ENCODE data around the gene PRR29. TPM values are rescaled to one million over a fixed set of nuclear protein-coding genes. Genes with fewer than 3 reads are reported as not detected.

Gene PRR29
- polyA plus RNA-seq, 2 donors: 0.07 to 0.22 TPM

DNA sequence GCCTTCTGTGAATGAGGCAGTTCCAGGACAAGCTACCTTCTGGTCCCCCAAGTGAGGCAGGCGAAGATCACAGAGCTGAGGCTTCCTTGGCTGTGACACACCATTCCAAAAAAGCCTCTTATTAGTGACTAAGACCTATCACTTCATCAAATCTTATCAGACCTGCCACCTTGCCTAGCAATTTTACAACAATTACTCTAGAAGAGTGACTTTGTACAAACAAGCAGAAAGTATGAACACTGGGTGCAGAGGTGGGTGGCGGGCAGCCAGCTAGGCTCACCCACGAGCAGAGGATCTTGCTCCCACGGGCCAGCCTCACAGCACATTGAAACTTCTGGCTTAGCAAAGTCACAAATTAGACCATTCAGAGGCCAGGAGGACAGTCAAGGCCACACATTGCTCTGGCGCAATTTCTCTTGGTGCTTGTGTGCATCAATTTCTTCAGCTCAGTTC lies 24.5 kb downstream of the PRR29 start:
- Histone ChIP-seq H3K27me3 (ENCODE audit: control insufficient read depth in 1 of 2, insufficient read depth in 2 of 2, low read length in 2 of 2) (no peaks in the 10 kb centered on the region), H3K27ac (ENCODE audit: low read depth in 2 of 2, low read length in 1 of 2) (no peak overlapping the region), H3K4me3 (ENCODE audit: low read depth in 1 of 2, low read length in 2 of 2) (no peak overlapping the region), H3K36me3 (ENCODE audit: control insufficient read depth in 2 of 2, insufficient read depth in 2 of 2, low read length in 1 of 2) (no peaks in the 10 kb centered on the region), H3K9me3 (ENCODE audit: control insufficient read depth in 2 of 2, insufficient read depth in 1 of 2, low read depth in 1 of 2, low read length in 1 of 2) (no peaks in the 10 kb centered on the region), H3K4me1 (ENCODE audit: control insufficient read depth in 2 of 2, insufficient read depth in 2 of 2, low read length in 1 of 2) (peaks cover 0 to 7% of the 10 kb centered on the region in 2 donors)
- WGBS, 2 donors: 69 to 75% methylated on average over 5 of the region's 5 CpGs

DNA sequence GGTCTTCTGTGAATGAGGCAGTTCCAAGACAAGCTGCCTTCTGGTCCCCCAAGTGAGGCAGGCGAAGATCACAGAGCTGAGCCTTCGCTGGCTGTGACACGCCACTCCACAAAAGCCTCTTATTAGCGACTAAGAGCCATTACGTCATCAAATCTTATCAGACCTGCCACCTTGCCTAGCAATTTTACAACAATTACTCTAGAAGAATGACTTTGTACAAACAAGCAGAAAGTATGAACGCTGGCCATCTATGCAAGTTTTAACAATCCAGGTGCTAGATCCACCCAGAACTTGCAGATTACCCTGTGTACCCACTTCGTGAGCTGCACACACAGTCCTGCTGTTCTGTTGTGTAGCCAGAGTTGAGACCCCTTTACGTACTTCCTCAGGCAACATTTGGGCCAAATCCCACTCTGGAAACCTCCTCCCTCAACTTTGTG lies 26.1 kb downstream of the PRR29 start:
- WGBS, 2 donors: 60 to 70% methylated on average over 8 of the region's 8 CpGs
- Histone ChIP-seq H3K36me3 (ENCODE audit: control insufficient read depth in 2 of 2, insufficient read depth in 2 of 2, low read length in 1 of 2) (no peaks in the 10 kb centered on the region), H3K27ac (ENCODE audit: low read depth in 2 of 2, low read length in 1 of 2) (no peak overlapping the region), H3K4me1 (ENCODE audit: control insufficient read depth in 2 of 2, insufficient read depth in 2 of 2, low read length in 1 of 2) (peaks cover 0 to 7% of the 10 kb centered on the region in 2 donors), H3K4me3 (ENCODE audit: low read depth in 1 of 2, low read length in 2 of 2) (no peak overlapping the region), H3K27me3 (ENCODE audit: control insufficient read depth in 1 of 2, insufficient read depth in 2 of 2, low read length in 2 of 2) (no peaks in the 10 kb centered on the region), H3K9me3 (ENCODE audit: control insufficient read depth in 2 of 2, insufficient read depth in 1 of 2, low read depth in 1 of 2, low read length in 1 of 2) (no peaks in the 10 kb centered on the region)

DNA sequence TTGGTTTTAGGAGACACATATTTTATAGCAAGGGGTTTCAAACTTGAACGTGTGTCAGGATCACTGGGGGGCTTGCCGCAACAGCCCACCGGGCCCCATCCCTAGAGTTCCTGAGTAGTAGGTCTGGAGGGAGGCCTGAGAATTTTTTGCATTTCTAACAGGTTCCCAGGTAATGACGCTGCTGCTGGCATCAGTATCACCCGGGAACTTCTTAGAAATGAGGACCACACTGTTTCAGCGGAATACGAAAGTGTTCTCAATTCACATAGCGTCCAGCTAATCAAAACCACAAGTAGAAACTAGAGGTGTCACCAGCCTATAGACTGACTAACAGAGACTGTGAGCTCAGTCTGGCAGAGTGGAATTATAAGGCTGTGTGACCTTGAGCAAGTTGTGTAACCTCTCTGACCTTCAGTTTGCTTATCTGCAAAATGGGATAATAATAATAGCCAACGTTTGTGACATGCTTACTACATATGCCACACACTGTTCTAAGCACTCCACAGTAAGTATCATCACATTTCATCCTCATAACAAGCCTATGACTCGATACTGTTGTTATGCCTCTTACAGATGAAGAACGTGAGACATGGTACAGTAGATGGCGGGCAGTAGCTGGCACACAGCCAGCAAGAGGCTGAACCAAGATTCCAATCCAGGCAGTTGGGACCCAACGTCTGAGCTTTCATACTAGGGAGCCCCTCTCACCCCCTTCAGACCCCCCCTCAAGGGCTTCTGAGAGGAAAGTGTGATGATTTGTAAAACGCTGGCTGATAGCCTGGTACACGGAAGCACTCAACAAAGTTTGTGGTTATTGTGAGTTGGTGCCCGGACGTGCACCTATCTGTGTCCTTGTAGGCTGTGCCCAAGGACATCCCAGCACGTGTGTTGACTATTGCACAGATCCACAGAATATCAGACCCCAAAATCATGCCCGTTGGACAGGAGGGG lies 26.9 kb downstream of the PRR29 start:
- WGBS, 2 donors: 58% methylated on average over 19 of the region's 19 CpGs
- Histone ChIP-seq H3K4me3 (ENCODE audit: low read depth in 1 of 2, low read length in 2 of 2) (no peak overlapping the region), H3K27me3 (ENCODE audit: control insufficient read depth in 1 of 2, insufficient read depth in 2 of 2, low read length in 2 of 2) (no peaks in the 10 kb centered on the region), H3K36me3 (ENCODE audit: control insufficient read depth in 2 of 2, insufficient read depth in 2 of 2, low read length in 1 of 2) (no peaks in the 10 kb centered on the region), H3K27ac (ENCODE audit: low read depth in 2 of 2, low read length in 1 of 2) (peak overlapping the region in 1 of 2 donors; percentile 29), H3K9me3 (ENCODE audit: control insufficient read depth in 2 of 2, insufficient read depth in 1 of 2, low read depth in 1 of 2, low read length in 1 of 2) (no peaks in the 10 kb centered on the region), H3K4me1 (ENCODE audit: control insufficient read depth in 2 of 2, insufficient read depth in 2 of 2, low read length in 1 of 2) (peaks cover 0 to 7% of the 10 kb centered on the region in 2 donors)

DNA sequence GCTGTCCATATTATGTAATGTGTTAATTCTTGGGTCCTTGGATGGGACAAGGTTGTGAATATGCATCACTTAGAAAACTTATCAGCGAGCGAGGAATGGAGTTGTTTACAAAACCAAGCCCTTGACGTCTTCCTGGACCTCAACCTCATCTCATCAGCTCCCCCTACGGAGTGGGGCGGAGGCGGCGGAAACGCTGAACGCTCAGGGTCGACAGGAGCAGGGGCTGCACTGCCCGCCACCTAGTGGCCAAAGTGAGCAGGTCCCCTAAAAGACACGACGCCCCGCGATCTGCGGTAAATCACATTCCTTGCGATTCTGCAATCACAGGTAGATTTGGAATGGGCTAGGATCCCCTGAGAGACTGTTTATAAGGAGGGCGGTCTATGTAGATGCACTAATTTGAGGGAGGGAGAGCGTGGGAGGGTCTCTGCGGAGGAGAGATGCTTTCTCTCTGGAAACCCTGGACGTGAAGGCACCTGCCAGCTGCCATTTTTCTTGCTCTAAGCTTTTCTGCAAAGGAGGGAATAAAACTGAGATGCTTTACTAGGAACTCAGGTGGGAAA lies 27.7 kb downstream of the PRR29 start:
- H3K4me3 ChIP-seq (ENCODE audit: low read depth in 1 of 2, low read length in 2 of 2): no peak overlapping the region

DNA sequence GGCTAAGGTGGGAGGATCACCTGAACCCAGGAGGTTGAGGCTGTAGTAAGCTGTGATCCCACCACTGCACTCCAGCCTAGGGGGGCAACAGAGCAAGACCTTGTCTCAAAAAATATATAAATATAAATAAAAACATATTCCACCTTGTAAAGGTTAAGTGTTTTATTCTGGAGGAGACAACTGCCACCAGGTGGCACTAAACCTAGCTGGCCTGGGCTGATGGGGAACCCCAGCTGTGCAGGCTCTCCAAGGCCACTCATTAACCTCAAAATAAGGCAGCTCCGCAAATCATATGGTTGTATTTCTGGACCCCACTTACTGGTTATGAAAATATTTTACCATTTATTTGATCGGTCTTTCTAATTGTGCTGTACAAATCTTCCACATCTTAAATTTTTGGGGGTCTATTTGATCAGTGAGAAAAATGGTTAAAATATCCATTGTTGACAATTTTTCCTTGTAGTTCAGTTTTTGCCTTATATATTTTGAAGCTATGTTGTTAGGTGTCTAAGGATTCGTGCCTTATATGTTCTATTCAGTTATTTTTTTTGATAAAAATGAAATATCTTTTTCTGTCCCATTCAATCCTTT lies 30.8 kb downstream of the PRR29 start:
- 11 to 17% methylated on average over 3 of the region's 3 CpGs for WGBS, 2 donors
- peaks cover 0 to 7% of the 10 kb centered on the region in 2 donors for H3K4me1 ChIP-seq (ENCODE audit: control insufficient read depth in 2 of 2, insufficient read depth in 2 of 2, low read length in 1 of 2)
- H3K27me3 ChIP-seq (ENCODE audit: control insufficient read depth in 1 of 2, insufficient read depth in 2 of 2, low read length in 2 of 2): no peaks in the 10 kb centered on the region
- H3K9me3 ChIP-seq (ENCODE audit: control insufficient read depth in 2 of 2, insufficient read depth in 1 of 2, low read depth in 1 of 2, low read length in 1 of 2): no peaks in the 10 kb centered on the region
- no peak overlapping the region for H3K4me3 ChIP-seq (ENCODE audit: low read depth in 1 of 2, low read length in 2 of 2)
- H3K27ac ChIP-seq (ENCODE audit: low read depth in 2 of 2, low read length in 1 of 2): no peak overlapping the region
- no peaks in the 10 kb centered on the region for H3K36me3 ChIP-seq (ENCODE audit: control insufficient read depth in 2 of 2, insufficient read depth in 2 of 2, low read length in 1 of 2)

More for the DNA sequence above, 27.7 kb downstream of the PRR29 start:
- peak overlapping the region in 1 of 2 donors; percentile 29 for H3K27ac ChIP-seq (ENCODE audit: low read depth in 2 of 2, low read length in 1 of 2)
- H3K36me3 ChIP-seq (ENCODE audit: control insufficient read depth in 2 of 2, insufficient read depth in 2 of 2, low read length in 1 of 2): no peaks in the 10 kb centered on the region
- no peaks in the 10 kb centered on the region for H3K27me3 ChIP-seq (ENCODE audit: control insufficient read depth in 1 of 2, insufficient read depth in 2 of 2, low read length in 2 of 2)
- peaks cover 0 to 7% of the 10 kb centered on the region in 2 donors for H3K4me1 ChIP-seq (ENCODE audit: control insufficient read depth in 2 of 2, insufficient read depth in 2 of 2, low read length in 1 of 2)
- 2 to 3% methylated on average over 21 of the region's 21 CpGs for WGBS, 2 donors
- H3K9me3 ChIP-seq (ENCODE audit: control insufficient read depth in 2 of 2, insufficient read depth in 1 of 2, low read depth in 1 of 2, low read length in 1 of 2): no peaks in the 10 kb centered on the region

DNA sequence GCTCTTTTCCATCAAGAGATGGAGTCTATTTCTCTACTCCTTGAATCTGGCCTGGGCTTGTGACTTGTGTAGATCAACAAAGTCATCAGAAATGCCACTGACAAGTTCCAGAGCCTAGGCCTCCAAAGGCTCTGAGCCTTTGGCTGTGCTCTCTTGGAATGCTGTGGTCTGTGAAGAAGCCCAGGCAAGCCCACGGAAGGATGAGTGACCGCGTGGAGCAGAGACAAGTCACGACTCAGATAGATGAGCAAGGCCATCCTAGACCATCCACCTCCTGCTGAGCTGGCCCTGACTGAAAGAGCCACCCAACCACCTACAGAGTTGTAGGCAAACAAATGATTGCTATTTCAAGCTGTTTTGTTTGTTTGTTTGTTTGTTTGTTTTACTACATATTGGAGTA lies 33.9 kb downstream of the PRR29 start:
- Histone ChIP-seq H3K4me3 (ENCODE audit: low read depth in 1 of 2, low read length in 2 of 2) (no peak overlapping the region), H3K27ac (ENCODE audit: low read depth in 2 of 2, low read length in 1 of 2) (no peak overlapping the region), H3K9me3 (ENCODE audit: control insufficient read depth in 2 of 2, insufficient read depth in 1 of 2, low read depth in 1 of 2, low read length in 1 of 2) (no peaks in the 10 kb centered on the region), H3K4me1 (ENCODE audit: control insufficient read depth in 2 of 2, insufficient read depth in 2 of 2, low read length in 1 of 2) (no peaks in the 10 kb centered on the region), H3K27me3 (ENCODE audit: control insufficient read depth in 1 of 2, insufficient read depth in 2 of 2, low read length in 2 of 2) (no peaks in the 10 kb centered on the region), H3K36me3 (ENCODE audit: control insufficient read depth in 2 of 2, insufficient read depth in 2 of 2, low read length in 1 of 2) (peaks cover 0 to 2% of the 10 kb centered on the region in 2 donors)
- WGBS, 2 donors: 76 to 84% methylated on average over 4 of the region's 4 CpGs

DNA sequence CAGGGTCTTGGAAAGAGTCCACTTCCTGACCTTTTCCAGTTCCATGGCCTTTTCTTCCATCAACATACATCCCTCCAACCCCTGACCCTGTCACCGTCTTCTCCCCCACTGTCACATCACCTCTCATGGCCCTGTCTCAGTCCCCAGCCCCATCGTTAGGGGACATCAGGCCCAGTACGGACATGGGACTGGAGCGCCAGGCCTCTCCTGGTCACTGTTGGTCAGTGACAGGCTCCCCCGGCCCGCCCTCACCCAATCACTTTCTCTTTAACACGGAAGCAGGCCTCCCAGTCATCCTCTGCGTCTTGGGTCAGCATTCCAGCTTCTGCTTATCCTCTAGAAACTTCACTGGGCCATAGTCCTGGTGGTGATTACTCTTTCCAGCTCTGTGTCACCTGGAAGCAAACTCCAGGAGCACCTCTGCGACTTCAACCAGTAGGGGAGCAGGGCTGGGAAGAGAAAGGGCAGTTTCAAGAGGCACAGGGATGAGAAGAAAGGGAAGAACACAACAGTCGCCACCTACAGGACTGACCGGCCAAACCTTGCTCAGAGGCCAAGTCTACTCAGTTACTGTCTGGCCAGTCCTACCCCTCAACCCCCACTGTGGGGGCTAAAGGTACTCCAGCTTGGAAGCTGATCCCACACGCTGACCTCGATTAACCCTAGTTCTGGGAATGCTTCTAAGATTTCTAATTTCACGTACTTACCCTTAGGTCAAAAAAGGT lies 38.2 kb downstream of the PRR29 start:
- no peaks in the 10 kb centered on the region for H3K4me1 ChIP-seq (ENCODE audit: control insufficient read depth in 2 of 2, insufficient read depth in 2 of 2, low read length in 1 of 2)
- H3K27ac ChIP-seq (ENCODE audit: low read depth in 2 of 2, low read length in 1 of 2): no peak overlapping the region
- H3K9me3 ChIP-seq (ENCODE audit: control insufficient read depth in 2 of 2, insufficient read depth in 1 of 2, low read depth in 1 of 2, low read length in 1 of 2): no peaks in the 10 kb centered on the region
- peaks cover 0 to 8% of the 10 kb centered on the region in 2 donors for H3K36me3 ChIP-seq (ENCODE audit: control insufficient read depth in 2 of 2, insufficient read depth in 2 of 2, low read length in 1 of 2)
- WGBS, 2 donors: 87 to 90% methylated on average over 14 of the region's 14 CpGs
- no peaks in the 10 kb centered on the region for H3K27me3 ChIP-seq (ENCODE audit: control insufficient read depth in 1 of 2, insufficient read depth in 2 of 2, low read length in 2 of 2)
- H3K4me3 ChIP-seq (ENCODE audit: low read depth in 1 of 2, low read length in 2 of 2): no peak overlapping the region

DNA sequence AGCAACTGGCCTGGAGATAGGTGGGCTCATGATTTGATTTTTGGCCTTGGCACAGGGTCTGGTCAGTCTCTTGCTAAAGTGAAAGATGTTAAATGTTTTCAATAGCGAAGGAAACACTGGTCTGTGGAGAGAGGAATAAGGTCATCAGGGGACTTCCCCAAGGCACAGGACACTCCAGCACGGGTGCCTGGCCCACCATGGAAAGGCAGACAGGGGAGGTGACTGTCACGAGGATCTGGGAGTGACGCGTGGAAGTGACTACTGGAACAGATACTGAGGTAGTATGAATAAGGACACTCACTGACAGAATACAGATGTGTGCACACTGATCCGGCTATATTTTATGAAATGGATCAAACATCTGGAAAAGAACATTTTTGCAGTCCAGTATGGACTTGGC lies 39.0 kb downstream of the PRR29 start:
- Histone ChIP-seq H3K27ac (ENCODE audit: low read depth in 2 of 2, low read length in 1 of 2) (no peak overlapping the region), H3K4me3 (ENCODE audit: low read depth in 1 of 2, low read length in 2 of 2) (no peak overlapping the region), H3K9me3 (ENCODE audit: control insufficient read depth in 2 of 2, insufficient read depth in 1 of 2, low read depth in 1 of 2, low read length in 1 of 2) (no peaks in the 10 kb centered on the region), H3K4me1 (ENCODE audit: control insufficient read depth in 2 of 2, insufficient read depth in 2 of 2, low read length in 1 of 2) (no peaks in the 10 kb centered on the region), H3K27me3 (ENCODE audit: control insufficient read depth in 1 of 2, insufficient read depth in 2 of 2, low read length in 2 of 2) (no peaks in the 10 kb centered on the region), H3K36me3 (ENCODE audit: control insufficient read depth in 2 of 2, insufficient read depth in 2 of 2, low read length in 1 of 2) (peaks cover 0 to 13% of the 10 kb centered on the region in 2 donors)
- WGBS, 2 donors: 85 to 91% methylated on average over 6 of the region's 6 CpGs

DNA sequence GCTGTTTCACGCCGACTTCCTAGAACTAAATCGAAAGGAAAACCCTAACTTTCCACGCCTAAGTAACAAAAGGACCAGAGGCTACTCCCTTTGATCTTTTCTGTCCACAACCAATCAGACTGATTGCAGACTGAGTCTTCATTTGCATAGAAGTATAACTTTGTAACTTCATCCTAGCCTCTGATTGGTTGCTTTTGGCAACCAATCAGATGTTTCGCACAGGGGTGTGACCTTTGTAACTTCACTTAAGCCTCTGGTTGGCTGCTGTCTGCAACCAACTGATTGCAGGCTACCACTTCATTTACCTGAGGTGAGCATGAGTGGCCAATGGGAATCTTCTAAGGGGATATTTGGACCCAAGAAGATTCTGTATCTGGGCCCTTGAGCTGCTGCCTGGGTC lies 39.7 kb downstream of the PRR29 start:
- Histone ChIP-seq H3K36me3 (ENCODE audit: control insufficient read depth in 2 of 2, insufficient read depth in 2 of 2, low read length in 1 of 2) (peaks cover 0 to 13% of the 10 kb centered on the region in 2 donors), H3K4me3 (ENCODE audit: low read depth in 1 of 2, low read length in 2 of 2) (no peak overlapping the region), H3K27me3 (ENCODE audit: control insufficient read depth in 1 of 2, insufficient read depth in 2 of 2, low read length in 2 of 2) (no peaks in the 10 kb centered on the region), H3K4me1 (ENCODE audit: control insufficient read depth in 2 of 2, insufficient read depth in 2 of 2, low read length in 1 of 2) (no peaks in the 10 kb centered on the region), H3K27ac (ENCODE audit: low read depth in 2 of 2, low read length in 1 of 2) (no peak overlapping the region), H3K9me3 (ENCODE audit: control insufficient read depth in 2 of 2, insufficient read depth in 1 of 2, low read depth in 1 of 2, low read length in 1 of 2) (no peaks in the 10 kb centered on the region)
- 96 to 98% methylated on average over 5 of the region's 5 CpGs for WGBS, 2 donors

All from esophagus (tissue), 2 donors.